Activated B cell treated with CpG ODN at 0.5 μM for 24 hours (primary cell): ENCODE results near the gene HOXB7. TPM values are rescaled to one million over a fixed set of nuclear protein-coding genes. Genes with fewer than 3 reads are reported as not detected.

Source experiments
- ATAC-seq: fragments of 200-7000 bp; cut with Tn5 transposase; one replicate; pipeline ENCODE4 v1.10.0; 2021; ENCODE audit warnings: low read depth, mild to moderate bottlenecking, moderate library complexity
- CTCF ChIA-PET: fragments of 350-600 bp; sonication (Branson Sonifier 250); formaldehyde crosslinking; loops from one replicate; lab custom pipeline; 2021; ENCODE audit warnings: antibody characterized with exemption; lab: Charles Lee
- POLR2A ChIA-PET: fragments of 350-600 bp; sonication (Branson Sonifier 250); formaldehyde crosslinking; loops from one replicate; lab custom pipeline; 2021; ENCODE audit warnings: antibody characterized with exemption; lab: Charles Lee
- DNase-seq: peaks from one replicate; pipeline ENCODE4 v3.0.0; 2022
- H3K27ac Mint-ChIP-seq: one replicate; pipeline ENCODE4 v1.8.0; 2020; ENCODE audit warnings: mixed read lengths
- H3K27me3 Mint-ChIP-seq: one replicate; pipeline ENCODE4 v1.8.0; 2021; ENCODE audit warnings: mixed read lengths
- H3K36me3 Mint-ChIP-seq: one replicate; pipeline ENCODE4 v1.8.0; 2021; ENCODE audit warnings: low read depth, mixed read lengths
- H3K4me1 Mint-ChIP-seq: one replicate; pipeline ENCODE4 v1.8.0; 2021; ENCODE audit warnings: mixed read lengths
- H3K4me3 Mint-ChIP-seq: one replicate; pipeline ENCODE4 v1.8.0; 2020; ENCODE audit warnings: mild to moderate bottlenecking, mixed read lengths
- H3K9me3 Mint-ChIP-seq: one replicate; pipeline ENCODE4 v1.8.0; 2020; ENCODE audit warnings: mixed read lengths
- intact Hi-C: fragments of 100-400 bp; cut with micrococcal nuclease; formaldehyde crosslinking; loops from one replicate; pipeline ENCODE4 v1.15.1; 2024
- total RNA-seq: library from RNA; stranded (reverse); gene quantifications from 2 replicates; pipeline ENCODE4 v1.2.3, GENCODE V29; 2022
- TF ChIP-seq, protein P1 (sequence below): fragments of 200-600 bp; IDR thresholded peaks from one replicate; pipeline ENCODE4 v1.8.0; 2022; ENCODE audit warnings: antibody characterized with exemption, mild to moderate bottlenecking

Gene HOXB7
- total RNA-seq, 1 donor from 2014 or later = 0.60 TPM

DNA sequence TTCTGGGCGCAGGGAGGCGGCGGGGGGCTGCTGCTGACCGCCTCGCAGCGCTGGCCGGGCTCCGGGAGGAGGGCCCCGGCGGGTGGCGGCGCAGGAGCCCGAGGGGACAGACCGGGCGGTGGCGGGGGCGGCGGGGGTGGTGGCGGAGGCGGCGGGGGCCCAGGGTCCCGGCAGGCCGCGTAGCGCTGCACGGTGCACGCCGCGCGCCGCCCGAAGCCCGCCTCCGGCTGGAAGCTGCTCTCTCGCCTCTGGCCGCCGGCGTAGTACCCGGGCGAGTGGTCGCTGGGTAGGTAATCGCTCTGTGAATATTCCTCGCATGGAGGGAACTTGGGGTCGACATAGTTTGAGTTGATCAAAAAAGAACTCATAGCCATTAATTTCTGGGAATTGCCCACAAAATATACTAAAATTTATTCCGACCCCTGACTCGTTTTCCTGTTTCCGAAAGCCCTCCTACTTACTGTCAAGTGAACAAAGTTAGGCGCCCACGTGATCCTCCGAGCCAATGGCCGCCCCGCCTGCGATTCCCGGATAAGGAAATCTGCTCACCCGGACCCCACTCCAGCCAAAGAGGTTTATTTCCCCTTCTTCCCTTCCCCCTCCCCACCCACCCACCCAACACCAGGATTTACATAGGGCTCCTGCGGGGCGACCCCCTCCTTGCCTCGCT is 32.7 kb downstream of the HOXB7 start, which contains the start of gene HOXB4:
Gene HOXB4 (minus strand): TSS at position 405 of the 670 bp plus-strand sequence. CDS start 31 bp downstream, at position 374.
- intact Hi-C loops = loop anchor here (1.0 kb wide), 2 partner anchors 19 to 33 kb away; partner anchors contain the start of gene HOXB7
- ChIA-PET CTCF (no interaction called here), POLR2A (interaction anchor here (0.5 to 1.2 kb wide), 2 partner anchors 36 to 465 kb away, joined by 3 to 5 read pairs; no protein-coding TSS in a partner anchor)
- ATAC-seq (peak; percentile 80), DNase-seq (peak; percentile 42)
- TF ChIP-seq, protein P1, sequence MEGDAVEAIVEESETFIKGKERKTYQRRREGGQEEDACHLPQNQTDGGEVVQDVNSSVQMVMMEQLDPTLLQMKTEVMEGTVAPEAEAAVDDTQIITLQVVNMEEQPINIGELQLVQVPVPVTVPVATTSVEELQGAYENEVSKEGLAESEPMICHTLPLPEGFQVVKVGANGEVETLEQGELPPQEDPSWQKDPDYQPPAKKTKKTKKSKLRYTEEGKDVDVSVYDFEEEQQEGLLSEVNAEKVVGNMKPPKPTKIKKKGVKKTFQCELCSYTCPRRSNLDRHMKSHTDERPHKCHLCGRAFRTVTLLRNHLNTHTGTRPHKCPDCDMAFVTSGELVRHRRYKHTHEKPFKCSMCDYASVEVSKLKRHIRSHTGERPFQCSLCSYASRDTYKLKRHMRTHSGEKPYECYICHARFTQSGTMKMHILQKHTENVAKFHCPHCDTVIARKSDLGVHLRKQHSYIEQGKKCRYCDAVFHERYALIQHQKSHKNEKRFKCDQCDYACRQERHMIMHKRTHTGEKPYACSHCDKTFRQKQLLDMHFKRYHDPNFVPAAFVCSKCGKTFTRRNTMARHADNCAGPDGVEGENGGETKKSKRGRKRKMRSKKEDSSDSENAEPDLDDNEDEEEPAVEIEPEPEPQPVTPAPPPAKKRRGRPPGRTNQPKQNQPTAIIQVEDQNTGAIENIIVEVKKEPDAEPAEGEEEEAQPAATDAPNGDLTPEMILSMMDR = no peak
- H3K36me3 Mint-ChIP-seq = peaks cover 2% of the 10 kb centered on the region
- H3K27me3 Mint-ChIP-seq = peaks cover 41% of the 10 kb centered on the region
- H3K9me3 Mint-ChIP-seq = no peaks in the 10 kb centered on the region
- H3K27ac Mint-ChIP-seq = peak within 1 kb of the TSS; percentile 60
- peaks cover 49% of the 10 kb centered on the region for H3K4me1 Mint-ChIP-seq
- H3K4me3 Mint-ChIP-seq = peak within 1 kb of the TSS; percentile 90

DNA sequence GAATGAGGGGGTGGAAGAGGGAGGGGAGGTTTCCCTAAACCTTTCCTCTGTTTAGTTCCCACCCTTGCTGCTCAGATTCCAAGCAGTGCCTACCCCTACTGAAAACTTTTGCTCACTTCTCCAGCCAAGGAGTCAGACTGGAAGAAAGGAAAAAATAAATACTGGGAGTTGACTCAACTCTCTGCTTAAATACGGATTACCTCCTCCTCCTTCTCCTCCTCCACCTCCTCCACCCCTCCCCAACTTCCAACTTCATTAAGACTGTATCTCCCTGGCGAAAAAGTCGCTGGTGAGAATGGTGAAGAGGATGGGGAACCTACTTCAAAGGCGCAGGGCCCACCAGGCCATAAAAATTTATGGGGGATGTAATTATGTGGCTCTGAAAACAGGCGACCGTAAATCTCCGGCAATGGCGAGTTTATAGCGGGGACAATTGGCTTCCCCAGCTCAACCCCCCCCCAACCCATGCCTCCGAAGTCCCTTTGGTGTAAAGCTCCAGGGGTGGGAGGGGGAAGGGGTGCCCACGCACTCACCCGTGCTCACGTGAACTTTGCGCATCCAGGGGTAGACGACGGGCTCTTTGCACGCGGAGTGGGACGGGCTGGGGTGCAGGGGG is 33.4 kb downstream of the HOXB7 start:
- intact Hi-C loops = no loop called here
- DNase-seq (no peak), ATAC-seq (peak; percentile 6)
- ChIA-PET POLR2A (interaction anchor here (0.6 to 0.8 kb wide), 2 partner anchors 171 to 270 kb away, joined by 3 to 4 read pairs; no protein-coding TSS in a partner anchor), CTCF (no interaction called here)
- Mint-ChIP-seq H3K27me3 (peaks cover 35% of the 10 kb centered on the region), H3K27ac (peak overlapping the region; percentile 24), H3K4me3 (peak overlapping the region; percentile 80), H3K9me3 (no peaks in the 10 kb centered on the region), H3K4me1 (peaks cover 45% of the 10 kb centered on the region), H3K36me3 (peaks cover 2% of the 10 kb centered on the region)
- TF ChIP-seq, protein P1 = no peak

DNA sequence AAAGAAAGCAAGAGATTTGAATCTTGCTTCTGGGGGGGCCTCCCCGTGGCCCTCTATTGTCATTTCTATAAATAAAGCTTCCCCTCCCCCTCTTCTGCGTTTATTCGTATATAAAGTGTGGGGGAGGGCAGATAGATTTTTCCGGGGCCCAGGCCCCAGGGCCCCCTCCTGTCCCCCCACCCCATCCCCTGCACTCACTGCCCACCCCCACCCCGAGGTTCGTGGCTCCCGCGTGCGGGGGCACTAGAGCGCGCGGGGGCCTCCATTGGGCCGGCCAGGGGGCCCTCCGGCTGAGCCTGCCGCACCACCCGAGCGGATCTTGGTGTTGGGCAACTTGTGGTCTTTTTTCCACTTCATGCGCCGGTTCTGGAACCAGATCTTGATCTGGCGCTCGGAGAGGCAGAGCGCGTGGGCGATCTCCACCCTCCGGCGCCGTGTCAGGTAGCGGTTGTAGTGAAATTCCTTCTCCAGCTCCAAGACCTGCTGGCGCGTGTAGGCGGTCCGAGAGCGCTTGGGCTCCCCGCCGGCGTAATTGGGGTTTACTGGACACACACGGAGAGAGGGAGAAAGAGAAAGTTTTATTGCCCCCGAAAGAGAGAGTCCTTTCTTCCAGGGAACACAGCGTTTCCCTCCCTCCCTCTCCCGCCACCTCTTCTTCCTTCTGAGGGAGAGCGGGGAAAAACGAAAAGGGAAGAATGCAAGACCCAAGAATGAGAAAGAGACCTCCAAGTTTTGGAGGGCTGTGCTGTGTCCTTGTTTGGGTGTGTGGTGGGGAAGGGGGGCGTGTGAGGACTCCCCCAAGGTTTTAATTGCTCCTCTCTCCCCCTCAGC is 34.1 kb downstream of the HOXB7 start:
- intact Hi-C loops = no loop called here
- H3K9me3 Mint-ChIP-seq = no peaks in the 10 kb centered on the region
- POLR2A ChIA-PET = interaction anchor here (0.7 to 0.8 kb wide), 2 partner anchors 32 to 172 kb away, joined by 3 read pairs; no protein-coding TSS in a partner anchor
- TF ChIP-seq, protein P1 = no peak
- CTCF ChIA-PET = no interaction called here
- peaks cover 40% of the 10 kb centered on the region for H3K4me1 Mint-ChIP-seq
- peak overlapping the region; percentile 80 for H3K4me3 Mint-ChIP-seq
- peaks cover 2% of the 10 kb centered on the region for H3K36me3 Mint-ChIP-seq
- no peak for ATAC-seq
- no peak overlapping the region for H3K27ac Mint-ChIP-seq
- no peak for DNase-seq
- H3K27me3 Mint-ChIP-seq = peaks cover 32% of the 10 kb centered on the region

DNA sequence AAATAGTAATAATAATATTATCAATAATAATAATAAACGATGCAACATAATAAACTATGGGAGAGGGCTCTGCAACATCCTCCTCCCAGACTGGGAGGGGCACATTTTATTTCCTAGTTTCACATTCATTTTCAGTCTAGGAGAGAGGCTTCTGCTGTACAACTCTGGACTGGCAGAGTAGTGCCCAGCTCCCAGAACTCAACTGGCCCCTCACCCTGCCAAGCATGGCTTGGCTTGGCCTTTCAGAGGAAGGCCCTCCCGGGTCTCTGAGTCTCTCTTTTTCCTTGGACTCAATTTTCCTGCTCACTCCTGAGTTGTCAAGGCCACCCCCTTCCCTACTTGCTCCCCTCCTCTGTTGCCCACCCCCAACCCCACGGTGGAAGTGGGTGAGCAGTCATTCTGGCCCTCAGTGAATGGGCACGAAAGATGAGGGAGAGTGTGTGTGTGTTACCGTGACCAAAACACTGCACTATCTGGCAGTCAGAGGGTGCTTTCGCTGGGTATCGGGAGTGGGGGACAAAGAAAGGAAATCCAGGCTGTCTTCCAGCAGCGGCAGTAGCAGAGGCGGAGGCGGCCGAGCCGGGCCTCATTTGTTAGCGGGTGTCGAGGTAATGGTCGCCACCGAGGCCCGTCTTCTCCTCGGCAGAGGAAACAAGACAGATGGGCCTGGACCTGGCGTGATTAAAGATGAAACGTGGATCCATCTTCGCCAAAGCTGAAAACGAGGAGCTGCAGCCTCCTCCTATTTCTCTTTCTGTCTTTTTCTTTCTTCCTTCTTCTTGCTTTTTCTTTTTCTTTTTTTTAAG is 34.9 kb downstream of the HOXB7 start:
- no peak overlapping the region for H3K27ac Mint-ChIP-seq

More for the DNA sequence above, 34.9 kb downstream of the HOXB7 start:
- DNase-seq (no peak), ATAC-seq (no peak)
- peaks cover 34% of the 10 kb centered on the region for H3K4me1 Mint-ChIP-seq
- H3K27me3 Mint-ChIP-seq = peaks cover 25% of the 10 kb centered on the region
- TF ChIP-seq, protein P1 = no peak
- CTCF ChIA-PET = no interaction called here
- H3K36me3 Mint-ChIP-seq = peaks cover 2% of the 10 kb centered on the region
- POLR2A ChIA-PET = interaction anchor here (0.7 kb wide), 1 partner anchor 31 kb away, joined by 3 read pairs; no protein-coding TSS in a partner anchor
- intact Hi-C loops = no loop called here
- H3K9me3 Mint-ChIP-seq = no peaks in the 10 kb centered on the region
- peak overlapping the region; percentile 47 for H3K4me3 Mint-ChIP-seq
